Caco-2 (cell line): ENCODE data around the gene CYRIA. TPM values are rescaled to one million over a fixed set of nuclear protein-coding genes. Genes with fewer than 3 reads are reported as not detected.

Experiments
- BruUV-seq: library from RNA; stranded (reverse); fragments of 400-500 nt; replicated peaks from 2 replicates; lab custom pipeline; 2021; lab: Mats Ljungman, UMichigan
- CTCF ChIA-PET: fragments of 300-600 bp; sonication (Branson Sonifier 250); formaldehyde crosslinking; loops from one replicate; lab custom pipeline; 2022; ENCODE audit warnings: antibody characterized with exemption; lab: Charles Lee
- POLR2A ChIA-PET: fragments of 300-600 bp; sonication (Branson Sonifier 250); formaldehyde crosslinking; loops from one replicate; lab custom pipeline; 2022; ENCODE audit warnings: antibody characterized with exemption; lab: Charles Lee
- DNase-seq, 2 experiments: peaks; one replicate each; pipeline versions ENCODE4 v3.0.0 to v3.0.0-alpha.2; 2020 to 2022
- H3K27me3 ChIP-seq: replicated peaks from 2 replicates; pipeline ENCODE4 v1.6.0; 2011; ENCODE audit warnings: low read length; ENCODE audit not compliant: control insufficient read depth, insufficient read depth
- H3K36me3 ChIP-seq: 2 replicates; pipeline ENCODE4 v1.5.1; 2011; ENCODE audit warnings: low read length; ENCODE audit not compliant: control insufficient read depth, insufficient read depth
- H3K4me1 ChIP-seq: fragments of 250-450 bp; sonication (Bioruptor Pico); 2 replicates; pipeline ENCODE4 v1.5.1; 2020; ENCODE audit warnings: mild to moderate bottlenecking
- H3K4me3 ChIP-seq: 2 replicates; pipeline ENCODE4 v1.5.1; 2011; ENCODE audit warnings: low read depth, mild to moderate bottlenecking, control low read depth, low read length
- H3K9me3 ChIP-seq: fragments of 250-450 bp; sonication (Bioruptor Pico); 2 replicates; pipeline ENCODE4 v1.5.1; 2020; ENCODE audit warnings: mild to moderate bottlenecking, moderate library complexity
- H3K27ac Mint-ChIP-seq: one replicate; pipeline ENCODE4 v1.8.0; 2022; ENCODE audit warnings: mixed read lengths; ENCODE audit not compliant: unreplicated experiment
- H3K27me3 Mint-ChIP-seq: one replicate; pipeline ENCODE4 v1.8.0; 2022; ENCODE audit warnings: mixed read lengths; ENCODE audit not compliant: insufficient read depth, unreplicated experiment
- H3K36me3 Mint-ChIP-seq: one replicate; pipeline ENCODE4 v1.8.0; 2022; ENCODE audit warnings: mild to moderate bottlenecking, mixed read lengths; ENCODE audit not compliant: insufficient read depth, unreplicated experiment
- H3K4me1 Mint-ChIP-seq: one replicate; pipeline ENCODE4 v1.8.0; 2022; ENCODE audit warnings: low read depth, mixed read lengths; ENCODE audit not compliant: unreplicated experiment
- H3K4me3 Mint-ChIP-seq: one replicate; pipeline ENCODE4 v1.8.0; 2022; ENCODE audit warnings: mild to moderate bottlenecking, moderate library complexity, mixed read lengths; ENCODE audit not compliant: unreplicated experiment
- H3K9me3 Mint-ChIP-seq: one replicate; pipeline ENCODE4 v1.8.0; 2022; ENCODE audit warnings: mixed read lengths; ENCODE audit not compliant: unreplicated experiment
- intact Hi-C: fragments of 100-400 bp; cut with micrococcal nuclease; formaldehyde crosslinking; loops from one replicate; pipeline ENCODE4 v1.10.0; 2022; ENCODE audit not compliant: unreplicated experiment
- total RNA-seq: library from RNA; stranded (reverse); gene quantifications from 2 replicates; pipeline ENCODE4 v1.2.3, GENCODE V29; 2022
- TF ChIP-seq, protein P1 (sequence below), 2 experiments: fragments of 200-600 bp in 1 of 2; IDR thresholded peaks; 1 replicate in 1 of 2; 2 replicates in 1 of 2; pipeline versions ENCODE4 v1.5.1 to v1.8.0; 2011 to 2022; ENCODE audit warnings: antibody characterized with exemption in 1 of 2, control low read depth in 1 of 2, inconsistent platforms in 1 of 2, low read depth in 1 of 2, low read length in 1 of 2, mild to moderate bottlenecking in 1 of 2, moderate library complexity in 1 of 2; ENCODE audit not compliant: insufficient read depth in 1 of 2, severe bottlenecking in 1 of 2, unreplicated experiment in 1 of 2

The CYRIA gene
- total RNA-seq, 1 experiment from 2014 or later = 0.20 TPM

DNA sequence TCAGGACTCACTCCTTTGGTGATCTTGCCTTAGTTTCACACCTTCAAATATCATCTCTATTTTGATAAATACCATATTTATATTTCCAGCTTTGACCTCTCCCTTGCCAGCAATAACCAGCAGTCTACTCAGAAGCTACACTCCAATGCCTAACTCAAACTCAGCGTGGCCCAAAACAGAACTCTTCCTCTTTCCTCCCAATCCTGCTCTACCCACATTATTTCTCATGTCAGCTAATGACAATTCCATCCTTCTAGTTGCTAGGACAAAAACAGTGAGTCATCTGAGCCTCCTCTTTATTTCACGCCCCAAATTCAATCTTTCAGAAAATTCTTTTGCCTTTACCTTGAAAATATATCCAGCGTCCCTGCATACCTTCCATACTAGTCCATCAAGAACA is 23.5 kb downstream of the CYRIA start:
- intact Hi-C loops = no loop called here
- H3K36me3 Mint-ChIP-seq = no peaks in the 10 kb centered on the region
- ChIA-PET POLR2A (no interaction called here), CTCF (no interaction called here)
- H3K27me3 Mint-ChIP-seq = peaks cover 17% of the 10 kb centered on the region
- no peak overlapping the region for H3K4me3 Mint-ChIP-seq
- H3K4me3 ChIP-seq = no peak overlapping the region
- H3K9me3 ChIP-seq = peaks cover 6% of the 10 kb centered on the region; the same call in 1 of the 2 replicates
- no TSS peak for BruUV-seq
- 0 out of 2 replicates have a peak, but pooled peaks cover 4% of the 10 kb centered on the region for H3K4me1 ChIP-seq
- H3K36me3 ChIP-seq = no peaks in the 10 kb centered on the region
- no peak for DNase-seq
- no peak overlapping the region for H3K27ac Mint-ChIP-seq
- no peaks in the 10 kb centered on the region for H3K9me3 Mint-ChIP-seq
- no peaks in the 10 kb centered on the region; the same call in 1 of the 2 replicates for H3K27me3 ChIP-seq
- TF ChIP-seq, protein P1, sequence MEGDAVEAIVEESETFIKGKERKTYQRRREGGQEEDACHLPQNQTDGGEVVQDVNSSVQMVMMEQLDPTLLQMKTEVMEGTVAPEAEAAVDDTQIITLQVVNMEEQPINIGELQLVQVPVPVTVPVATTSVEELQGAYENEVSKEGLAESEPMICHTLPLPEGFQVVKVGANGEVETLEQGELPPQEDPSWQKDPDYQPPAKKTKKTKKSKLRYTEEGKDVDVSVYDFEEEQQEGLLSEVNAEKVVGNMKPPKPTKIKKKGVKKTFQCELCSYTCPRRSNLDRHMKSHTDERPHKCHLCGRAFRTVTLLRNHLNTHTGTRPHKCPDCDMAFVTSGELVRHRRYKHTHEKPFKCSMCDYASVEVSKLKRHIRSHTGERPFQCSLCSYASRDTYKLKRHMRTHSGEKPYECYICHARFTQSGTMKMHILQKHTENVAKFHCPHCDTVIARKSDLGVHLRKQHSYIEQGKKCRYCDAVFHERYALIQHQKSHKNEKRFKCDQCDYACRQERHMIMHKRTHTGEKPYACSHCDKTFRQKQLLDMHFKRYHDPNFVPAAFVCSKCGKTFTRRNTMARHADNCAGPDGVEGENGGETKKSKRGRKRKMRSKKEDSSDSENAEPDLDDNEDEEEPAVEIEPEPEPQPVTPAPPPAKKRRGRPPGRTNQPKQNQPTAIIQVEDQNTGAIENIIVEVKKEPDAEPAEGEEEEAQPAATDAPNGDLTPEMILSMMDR (IDR thresholded peaks at IDR 0.05; ENCODE audit: insufficient read depth in 1 of 2, low read depth in 1 of 2, low read length in 1 of 2, severe bottlenecking in 1 of 2, unreplicated experiment in 1 of 2) = no peak
- no peaks in the 10 kb centered on the region for H3K4me1 Mint-ChIP-seq

- H3K36me3 ChIP-seq = no peaks in the 10 kb centered on the region
- Mint-ChIP-seq H3K27ac (no peak overlapping the region), H3K4me3 (no peak overlapping the region), H3K4me1 (no peaks in the 10 kb centered on the region), H3K36me3 (no peaks in the 10 kb centered on the region), H3K9me3 (no peaks in the 10 kb centered on the region), H3K27me3 (peaks cover 18% of the 10 kb centered on the region)
- intact Hi-C loops = no loop called here
- H3K4me1 ChIP-seq = 0 out of 2 replicates have a peak, but pooled peaks cover 4% of the 10 kb centered on the region
- H3K4me3 ChIP-seq = no peak overlapping the region
- H3K9me3 ChIP-seq = peaks cover 6% of the 10 kb centered on the region; the same call in 1 of the 2 replicates
- ChIA-PET POLR2A (no interaction called here), CTCF (no interaction called here)
- H3K27me3 ChIP-seq = no peaks in the 10 kb centered on the region; the same call in 1 of the 2 replicates
- TF ChIP-seq, protein P1 (IDR thresholded peaks at IDR 0.05; ENCODE audit: insufficient read depth in 1 of 2, low read depth in 1 of 2, low read length in 1 of 2, severe bottlenecking in 1 of 2, unreplicated experiment in 1 of 2) = no peak
- DNase-seq = no peak
- no TSS peak for BruUV-seq
Measured at GRCh38 chr2:16641509-16641908, 24.1 kb downstream of the CYRIA start.

GRCh38 chr2:16640867-16641266 is 24.8 kb downstream of the CYRIA start:
- CTCF ChIA-PET = interaction anchor here (0.6 kb wide), 1 partner anchor 523 kb away, joined by 3 read pairs; no protein-coding TSS in a partner anchor
- Histone ChIP-seq H3K4me1 (no peaks in the 10 kb centered on the region), H3K27me3 (no peaks in the 10 kb centered on the region; the same call in 1 of the 2 replicates), H3K4me3 (no peak overlapping the region), H3K36me3 (no peaks in the 10 kb centered on the region), H3K9me3 (peaks cover 6% of the 10 kb centered on the region; the same call in 1 of the 2 replicates)
- POLR2A ChIA-PET = no interaction called here
- H3K27me3 Mint-ChIP-seq = peaks cover 20% of the 10 kb centered on the region
- no peak overlapping the region for H3K4me3 Mint-ChIP-seq
- no peaks in the 10 kb centered on the region for H3K9me3 Mint-ChIP-seq
- no peak for DNase-seq
- H3K36me3 Mint-ChIP-seq = no peaks in the 10 kb centered on the region
- BruUV-seq = no TSS peak
- H3K4me1 Mint-ChIP-seq = no peaks in the 10 kb centered on the region
- TF ChIP-seq, protein P1 (IDR thresholded peaks at IDR 0.05; ENCODE audit: insufficient read depth in 1 of 2, low read depth in 1 of 2, low read length in 1 of 2, severe bottlenecking in 1 of 2, unreplicated experiment in 1 of 2) = no peak
- H3K27ac Mint-ChIP-seq = no peak overlapping the region
- intact Hi-C loops = no loop called here
